ENCODE data around the gene POU3F2.

POU3F2 gene

DNA sequence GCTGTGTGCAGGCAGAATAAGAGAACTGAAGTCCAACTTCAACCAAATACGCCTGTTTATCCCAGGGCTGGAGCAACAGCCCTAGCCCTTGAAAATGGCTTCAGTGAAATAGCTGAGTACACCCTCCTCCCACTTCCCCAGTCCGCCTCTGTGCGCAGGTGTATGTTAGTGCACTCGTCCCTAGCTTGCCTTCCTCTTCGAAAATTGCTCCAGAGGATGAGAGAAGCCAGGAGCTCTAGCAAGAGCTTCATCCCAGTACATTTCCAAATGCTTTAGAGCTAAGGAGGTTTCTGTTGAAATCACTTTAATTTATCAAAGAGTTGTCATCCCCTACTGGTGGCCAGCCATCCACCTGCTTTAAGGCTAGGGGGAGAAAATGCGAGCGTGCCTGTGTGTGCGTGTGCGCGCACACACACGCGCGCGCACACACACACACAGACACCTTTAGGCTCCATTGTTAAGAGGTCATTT lies 5.4 kb upstream of the POU3F2 start:
- no peak overlapping the region for H3K27ac ChIP-seq
- DNase-seq (ENCODE audit: low read depth, low spot score): no peak

DNA sequence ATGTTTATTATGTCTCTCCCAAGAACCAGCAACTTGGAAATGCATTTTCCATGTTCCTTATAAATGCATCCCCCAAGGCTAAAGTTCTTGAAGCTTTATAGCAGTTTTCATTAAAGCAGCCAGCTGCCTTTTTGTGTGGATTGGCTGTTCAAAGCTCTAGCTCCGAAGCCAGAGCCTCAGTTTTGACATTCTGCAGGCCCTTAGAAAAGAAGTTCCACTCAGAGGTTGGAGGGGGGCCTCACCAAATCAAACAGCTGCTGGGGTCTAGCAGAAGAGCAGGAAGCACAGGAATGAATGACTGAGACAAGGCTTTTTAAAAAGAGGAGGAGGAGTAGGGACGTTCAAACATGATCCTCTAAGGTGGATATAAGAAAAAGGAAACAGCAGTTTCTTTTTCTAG lies 4.2 kb upstream of the POU3F2 start:
- H3K27ac ChIP-seq: no peak overlapping the region
- DNase-seq (ENCODE audit: low read depth, low spot score): no peak

DNA sequence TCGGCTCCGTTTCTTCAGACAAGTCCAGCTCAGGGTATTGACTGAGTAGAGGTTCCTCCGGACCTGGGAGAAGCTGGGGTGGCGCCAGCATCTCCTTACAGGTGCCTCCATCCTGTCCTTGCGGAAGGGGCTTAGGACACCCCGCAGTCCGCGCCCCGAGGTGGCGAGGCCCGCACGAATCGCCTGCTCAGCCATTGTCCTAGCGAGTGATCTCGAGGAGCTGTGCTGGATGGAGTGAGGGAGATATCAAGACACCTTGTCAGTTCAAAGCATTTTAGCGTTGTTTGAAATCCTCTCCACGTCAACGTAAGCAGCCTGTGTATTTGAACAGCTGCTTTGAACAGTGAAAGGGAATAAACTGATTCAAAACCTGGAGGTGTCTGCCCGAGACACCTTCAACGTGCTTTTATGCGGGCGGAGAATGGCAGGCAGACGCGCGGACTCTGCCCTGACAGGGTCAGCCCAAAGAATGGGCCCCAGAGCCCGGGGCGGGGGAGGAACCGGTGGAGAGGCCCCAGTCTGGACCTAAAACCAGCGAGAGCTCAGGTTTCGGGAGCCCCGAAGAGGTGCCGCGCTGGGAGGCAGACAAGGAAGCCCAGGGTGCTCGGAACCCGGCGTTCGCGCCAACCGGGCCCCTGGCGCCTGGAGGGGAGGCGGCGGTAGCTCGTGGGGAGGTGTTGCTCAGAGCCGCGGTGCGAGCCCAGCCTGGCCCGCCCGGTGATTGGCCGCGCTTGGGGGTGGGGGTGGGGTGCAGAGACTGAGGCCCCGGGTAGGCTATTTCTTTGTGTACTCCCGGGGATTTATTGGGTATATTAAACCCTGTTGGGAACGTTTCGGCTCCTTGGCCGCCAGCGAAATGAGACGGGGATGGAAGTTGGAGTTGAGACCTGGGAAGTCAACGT lies 3.1 kb upstream of the POU3F2 start:
- no peak overlapping the region for H3K27ac ChIP-seq
- DNase-seq (ENCODE audit: low read depth, low spot score): no peak

DNA sequence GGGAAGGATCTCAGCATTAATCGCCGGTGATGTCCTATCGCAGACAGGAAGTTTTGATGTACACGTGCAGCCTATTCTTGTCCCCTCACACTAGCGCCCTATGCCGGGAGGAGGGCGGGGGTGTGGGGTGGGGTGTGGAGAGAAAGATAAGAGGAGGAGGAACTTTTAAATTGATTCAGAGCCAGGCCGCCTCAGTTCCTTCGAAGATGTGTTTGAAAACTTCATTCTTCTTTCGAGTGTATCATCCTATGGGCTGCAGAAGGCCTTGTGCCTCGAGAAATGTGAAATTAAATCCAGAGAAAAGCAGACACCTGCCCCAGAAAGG lies 2.5 kb upstream of the POU3F2 start:
- no peak overlapping the region for H3K27ac ChIP-seq
- DNase-seq (ENCODE audit: low read depth, low spot score): no peak

DNA sequence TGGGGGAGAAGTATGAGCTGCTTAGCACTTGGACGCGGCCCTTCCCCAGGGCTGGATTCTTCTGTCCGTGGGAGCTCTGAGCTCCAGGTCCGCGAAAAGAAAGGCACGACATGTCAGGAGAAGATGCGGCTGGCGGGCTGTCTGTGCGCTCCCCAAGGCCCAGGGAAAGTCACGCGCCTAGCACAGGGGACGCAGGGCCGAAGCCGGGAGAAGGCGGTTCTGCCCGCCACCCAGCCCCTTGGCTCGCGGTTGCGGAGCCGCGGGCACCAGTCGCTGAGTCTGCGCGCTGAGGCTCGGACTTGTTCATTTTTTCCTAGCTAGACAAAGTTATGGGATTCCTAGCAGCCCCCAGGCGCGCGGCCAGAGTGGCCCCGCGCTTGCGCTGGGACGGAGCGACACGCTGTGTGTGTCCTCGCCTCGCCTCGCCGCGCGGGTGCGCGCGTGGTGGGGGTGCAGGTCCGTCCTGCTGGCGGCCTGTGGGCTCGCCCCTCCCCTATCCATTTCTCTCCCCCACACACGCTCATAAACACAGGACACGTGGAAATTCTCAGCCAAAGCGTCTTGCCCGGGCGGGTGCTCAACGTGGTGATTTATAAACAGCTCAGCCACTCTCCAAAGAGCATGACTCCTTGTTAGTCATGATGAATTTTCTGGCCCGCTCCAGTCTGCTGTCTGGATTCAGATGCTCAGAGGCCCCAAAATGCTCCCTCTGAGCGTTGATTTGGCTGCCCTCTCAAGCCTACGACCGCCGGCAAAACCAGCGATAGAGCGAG lies 1.9 kb upstream of the POU3F2 start:
- H3K27ac ChIP-seq: no peak overlapping the region
- DNase-seq (ENCODE audit: low read depth, low spot score): peak; percentile 74

DNA sequence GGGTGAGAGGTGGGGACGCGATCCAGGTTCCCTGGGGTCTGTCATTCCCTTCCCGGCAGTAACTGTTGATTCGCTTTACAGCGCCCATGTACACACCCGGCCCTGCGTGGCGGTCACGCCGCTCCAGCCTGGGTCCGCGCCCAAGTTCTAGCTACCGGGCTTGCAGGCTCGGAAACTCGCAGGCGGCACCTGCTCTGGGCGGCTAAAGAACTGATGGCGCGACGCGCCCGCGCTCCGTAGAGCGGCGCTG lies 1.4 kb upstream of the POU3F2 start:
- no peak for DNase-seq (ENCODE audit: low read depth, low spot score)
- H3K27ac ChIP-seq: no peak overlapping the region

DNA sequence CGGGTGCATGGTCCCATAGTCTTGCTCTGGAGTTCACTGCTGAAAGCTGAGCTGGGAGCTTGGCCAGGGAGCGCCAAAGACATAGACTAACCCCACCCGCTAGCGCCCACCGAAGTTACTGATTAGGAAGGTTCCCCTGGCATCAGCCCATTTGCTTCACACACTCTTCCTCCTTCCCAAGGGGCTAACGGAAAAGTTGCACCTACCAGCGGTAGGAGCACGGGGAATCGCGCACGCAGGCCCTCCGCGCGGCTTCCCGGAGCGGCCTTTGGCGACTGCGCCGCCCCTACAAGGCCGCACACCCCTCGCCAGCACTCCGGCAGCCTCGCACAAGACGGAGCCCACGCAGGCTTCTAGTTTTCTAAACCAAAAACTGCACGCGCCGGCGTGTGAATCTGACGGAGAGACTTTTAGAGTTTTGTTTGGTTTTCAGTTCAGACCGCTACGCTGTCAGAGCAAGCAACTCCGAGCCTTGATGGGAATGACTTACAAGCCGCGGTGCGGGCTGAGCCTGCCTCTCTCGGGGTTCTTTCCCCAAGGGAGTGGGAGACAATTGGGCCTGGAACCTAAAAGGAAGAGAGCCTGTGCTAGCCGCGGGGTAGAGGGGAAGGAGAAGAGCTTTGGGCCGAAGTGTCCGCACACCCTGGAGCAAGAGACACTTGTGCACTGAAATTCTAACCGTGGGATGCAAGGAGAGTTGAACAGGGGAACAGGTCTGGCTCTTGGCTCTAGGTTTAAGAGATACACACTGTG lies 891 bp upstream of the POU3F2 start:
- no peak for DNase-seq (ENCODE audit: low read depth, low spot score)

DNA sequence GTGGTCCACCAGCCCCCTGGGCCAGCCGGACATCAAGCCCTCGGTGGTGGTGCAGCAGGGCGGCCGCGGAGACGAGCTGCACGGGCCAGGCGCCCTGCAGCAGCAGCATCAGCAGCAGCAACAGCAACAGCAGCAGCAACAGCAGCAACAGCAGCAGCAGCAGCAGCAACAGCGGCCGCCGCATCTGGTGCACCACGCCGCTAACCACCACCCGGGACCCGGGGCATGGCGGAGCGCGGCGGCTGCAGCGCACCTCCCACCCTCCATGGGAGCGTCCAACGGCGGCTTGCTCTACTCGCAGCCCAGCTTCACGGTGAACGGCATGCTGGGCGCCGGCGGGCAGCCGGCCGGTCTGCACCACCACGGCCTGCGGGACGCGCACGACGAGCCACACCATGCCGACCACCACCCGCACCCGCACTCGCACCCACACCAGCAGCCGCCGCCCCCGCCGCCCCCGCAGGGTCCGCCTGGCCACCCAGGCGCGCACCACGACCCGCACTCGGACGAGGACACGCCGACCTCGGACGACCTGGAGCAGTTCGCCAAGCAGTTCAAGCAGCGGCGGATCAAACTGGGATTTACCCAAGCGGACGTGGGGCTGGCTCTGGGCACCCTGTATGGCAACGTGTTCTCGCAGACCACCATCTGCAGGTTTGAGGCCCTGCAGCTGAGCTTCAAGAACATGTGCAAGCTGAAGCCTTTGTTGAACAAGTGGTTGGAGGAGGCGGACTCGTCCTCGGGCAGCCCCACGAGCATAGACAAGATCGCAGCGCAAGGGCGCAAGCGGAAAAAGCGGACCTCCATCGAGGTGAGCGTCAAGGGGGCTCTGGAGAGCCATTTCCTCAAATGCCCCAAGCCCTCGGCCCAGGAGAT lies 1.0 kb downstream of the POU3F2 start:
- H3K27ac ChIP-seq: no peak overlapping the region
- no peak for DNase-seq (ENCODE audit: low read depth, low spot score)

More for the DNA sequence above, 891 bp upstream of the POU3F2 start:
- no peak overlapping the region for H3K27ac ChIP-seq

DNA sequence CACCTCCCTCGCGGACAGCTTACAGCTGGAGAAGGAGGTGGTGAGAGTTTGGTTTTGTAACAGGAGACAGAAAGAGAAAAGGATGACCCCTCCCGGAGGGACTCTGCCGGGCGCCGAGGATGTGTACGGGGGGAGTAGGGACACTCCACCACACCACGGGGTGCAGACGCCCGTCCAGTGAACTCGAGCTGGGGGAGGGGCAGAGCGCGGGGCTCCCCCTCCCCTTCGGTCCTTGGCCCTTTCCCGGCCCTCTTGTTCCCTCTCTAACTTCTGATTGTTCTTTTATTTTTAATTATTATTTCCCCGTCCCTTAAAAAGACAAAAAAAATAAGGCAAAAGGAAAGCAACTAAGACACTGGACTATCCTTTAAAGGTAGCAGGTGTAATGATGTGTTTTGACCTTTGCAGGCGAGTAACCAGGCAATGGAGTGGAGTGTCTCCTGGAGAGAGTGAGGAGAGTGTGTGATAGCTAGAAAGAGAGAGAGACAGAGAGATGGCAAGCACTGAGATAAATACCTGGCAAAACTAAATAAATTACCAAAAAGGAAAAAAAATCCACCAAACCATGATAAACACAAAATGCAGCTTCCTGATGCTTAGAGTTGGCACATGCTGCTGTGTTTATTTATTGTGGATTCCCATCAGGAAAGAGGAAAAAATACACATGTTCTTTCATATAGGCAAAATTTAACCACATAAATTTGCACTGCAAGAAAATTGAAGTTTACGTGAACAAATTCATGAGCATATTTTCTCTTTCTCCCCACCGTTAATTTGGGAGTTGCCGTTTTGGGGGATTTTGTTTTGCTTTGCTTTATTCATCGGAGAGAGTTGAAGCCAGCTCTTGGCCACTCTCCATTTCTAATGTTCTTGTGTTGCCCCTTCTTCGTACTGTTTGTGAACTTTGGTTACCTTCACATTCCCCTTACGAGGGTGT lies 1.9 kb downstream of the POU3F2 start:
- no peak for DNase-seq (ENCODE audit: low read depth, low spot score)
- H3K27ac ChIP-seq: no peak overlapping the region

DNA sequence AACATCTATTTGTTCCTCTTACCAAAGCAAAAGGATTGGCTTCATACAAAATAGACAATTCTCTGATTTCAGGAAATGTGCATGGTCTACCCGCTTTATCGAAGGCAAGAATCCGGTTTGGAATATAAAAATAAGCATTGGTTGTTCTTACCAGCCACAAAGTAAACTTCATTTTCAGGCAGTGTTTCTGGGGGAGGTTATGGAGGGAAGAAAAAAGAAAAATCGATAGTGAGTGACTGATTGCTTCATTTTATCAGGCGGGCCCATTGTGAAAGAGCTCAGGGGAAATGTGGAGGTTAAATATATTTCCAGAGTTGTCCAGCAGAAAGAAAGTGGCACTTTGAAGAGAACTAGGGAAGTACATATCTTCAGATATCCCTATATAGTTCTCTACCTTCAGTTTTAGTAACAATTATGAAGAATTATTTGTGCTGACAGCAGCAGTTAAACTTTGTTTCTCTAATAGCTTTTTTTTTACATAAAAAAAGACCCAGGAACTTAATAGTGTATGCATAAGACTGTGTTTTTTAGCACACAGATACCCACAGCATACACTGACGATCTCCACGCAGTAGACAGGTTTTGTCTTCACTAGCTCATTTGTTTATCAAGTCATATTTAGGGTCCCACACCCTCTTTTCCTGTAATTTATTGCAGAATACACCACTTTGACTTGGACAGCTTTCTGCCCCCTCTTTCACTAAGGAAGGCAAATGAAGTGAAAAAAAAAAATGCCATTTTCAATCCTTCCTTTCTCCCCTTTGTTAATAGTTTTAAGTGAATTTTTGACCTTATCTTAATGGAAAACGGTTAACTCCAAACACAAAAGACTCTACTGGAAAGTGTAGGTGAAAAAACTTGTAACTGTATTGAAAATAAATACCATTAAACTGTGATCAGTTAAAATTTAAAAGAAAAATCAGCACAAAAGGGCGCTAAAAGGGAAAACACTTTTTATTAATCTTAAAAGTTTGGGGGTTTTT lies 2.9 kb downstream of the POU3F2 start:
- no peak for DNase-seq (ENCODE audit: low read depth, low spot score)
- no peak overlapping the region for H3K27ac ChIP-seq

DNA sequence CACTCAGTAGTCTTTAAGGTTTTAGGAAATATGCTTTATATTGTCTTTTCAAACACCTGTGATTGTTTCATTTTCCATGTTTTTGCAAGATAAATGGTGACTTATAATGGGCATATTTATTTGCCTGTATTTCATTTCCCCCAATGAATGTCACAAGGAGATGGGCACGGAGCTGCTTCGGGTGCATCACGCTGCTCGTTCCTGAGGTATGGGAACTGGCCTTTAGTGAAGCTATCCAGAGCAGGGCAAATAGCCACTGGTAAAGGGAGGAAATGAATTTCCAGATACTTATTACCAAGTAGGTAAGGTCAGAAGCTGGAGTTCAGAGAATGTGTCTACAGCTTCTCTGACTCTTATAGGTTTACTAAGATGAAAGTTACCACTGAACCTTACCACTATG lies 3.7 kb downstream of the POU3F2 start:
- no peak overlapping the region for H3K27ac ChIP-seq
- no peak for DNase-seq (ENCODE audit: low read depth, low spot score)

DNA sequence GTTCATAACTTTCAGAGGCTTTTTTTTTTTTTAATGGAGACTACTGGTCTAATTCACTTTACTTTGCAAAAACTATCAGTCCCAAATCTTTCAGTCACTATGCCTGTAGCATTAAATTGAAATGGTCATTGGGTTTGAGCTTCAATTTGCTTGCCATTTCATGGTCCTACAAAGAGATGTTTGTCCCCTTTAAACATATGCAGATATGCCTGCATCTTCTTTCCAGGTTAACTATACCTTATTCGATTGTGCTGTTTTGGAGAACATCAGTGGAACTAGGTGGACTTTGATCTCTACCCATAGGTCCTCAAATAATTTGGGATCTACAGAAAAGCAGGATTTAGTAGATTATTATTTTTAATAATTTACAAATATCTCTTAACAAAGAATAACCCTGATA lies 4.6 kb downstream of the POU3F2 start:
- H3K27ac ChIP-seq: no peak overlapping the region
- DNase-seq (ENCODE audit: low read depth, low spot score): no peak

DNA sequence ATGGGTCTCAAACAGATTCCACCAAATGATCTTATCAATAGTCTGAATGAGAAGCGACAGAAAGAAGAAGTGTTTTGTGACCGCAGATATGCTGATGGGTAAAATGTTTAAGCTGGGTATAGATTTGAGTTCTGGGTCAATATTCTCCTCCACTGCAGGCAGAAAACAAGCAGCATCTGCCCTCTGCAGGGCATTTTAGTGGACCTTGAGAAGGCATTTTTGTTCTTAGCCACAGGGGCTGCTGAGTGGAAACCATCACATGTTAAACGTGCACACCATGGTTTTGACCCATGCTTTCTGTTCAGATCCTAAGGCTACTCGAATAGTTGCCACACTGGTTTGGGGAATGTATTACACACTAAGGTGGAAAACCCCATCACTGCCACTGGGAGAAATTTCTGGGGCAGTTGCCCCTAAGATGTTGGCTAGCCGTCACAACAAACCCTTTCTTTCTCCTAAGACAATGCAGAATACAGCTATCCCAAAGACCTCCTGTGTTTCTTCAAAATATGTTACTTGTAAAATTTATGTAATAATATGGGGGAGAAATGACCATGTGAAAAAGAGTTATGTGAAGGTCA lies 5.5 kb downstream of the POU3F2 start:
- no peak overlapping the region for H3K27ac ChIP-seq
- DNase-seq (ENCODE audit: low read depth, low spot score): no peak

DNA sequence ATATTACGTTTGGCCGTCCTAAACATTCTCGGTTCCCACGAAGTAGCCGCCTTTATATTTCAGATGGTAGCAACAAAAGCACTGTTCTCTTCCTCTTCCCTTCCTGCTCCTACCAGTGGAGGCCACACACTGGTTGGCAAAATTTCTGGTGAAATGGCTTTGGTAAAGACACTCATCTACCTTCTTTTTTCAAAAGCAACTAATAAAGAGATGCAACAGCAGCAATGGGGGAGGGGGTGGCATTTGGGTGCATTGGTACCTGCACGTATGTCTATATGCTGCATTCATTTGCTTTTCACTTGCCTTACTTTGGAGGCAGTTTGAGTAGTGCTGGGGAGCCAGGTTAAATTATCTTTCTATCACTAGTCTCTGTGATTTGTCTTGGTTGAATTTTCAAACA lies 6.0 kb downstream of the POU3F2 start:
- H3K27ac ChIP-seq: no peak overlapping the region
- no peak for DNase-seq (ENCODE audit: low read depth, low spot score)

DNA sequence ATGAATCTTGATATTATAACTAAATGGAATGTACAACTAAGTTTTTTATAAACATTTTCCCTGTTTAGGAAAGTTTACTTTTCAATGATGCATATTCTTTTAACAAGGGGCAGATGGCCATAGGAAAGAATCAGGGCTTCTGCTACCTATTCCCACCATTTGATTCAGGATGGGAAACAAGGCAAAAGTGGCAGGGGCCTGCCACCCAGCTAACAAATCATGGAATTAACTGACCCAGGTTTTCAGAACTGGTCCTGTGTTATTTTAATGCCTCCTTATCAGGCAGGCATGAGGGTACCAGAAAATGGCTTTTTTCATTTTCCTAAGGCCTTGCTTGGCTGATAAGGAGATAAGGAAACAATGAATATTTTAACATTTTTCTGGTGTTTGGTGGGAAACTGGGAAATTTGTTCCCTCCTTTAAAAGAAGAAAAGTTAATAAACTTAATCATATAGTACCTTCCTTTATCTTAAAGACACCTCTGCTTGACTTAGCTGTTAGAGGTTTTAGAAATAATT lies 6.7 kb downstream of the POU3F2 start:
- no peak for DNase-seq (ENCODE audit: low read depth, low spot score)
- H3K27ac ChIP-seq: no peak overlapping the region

DNA sequence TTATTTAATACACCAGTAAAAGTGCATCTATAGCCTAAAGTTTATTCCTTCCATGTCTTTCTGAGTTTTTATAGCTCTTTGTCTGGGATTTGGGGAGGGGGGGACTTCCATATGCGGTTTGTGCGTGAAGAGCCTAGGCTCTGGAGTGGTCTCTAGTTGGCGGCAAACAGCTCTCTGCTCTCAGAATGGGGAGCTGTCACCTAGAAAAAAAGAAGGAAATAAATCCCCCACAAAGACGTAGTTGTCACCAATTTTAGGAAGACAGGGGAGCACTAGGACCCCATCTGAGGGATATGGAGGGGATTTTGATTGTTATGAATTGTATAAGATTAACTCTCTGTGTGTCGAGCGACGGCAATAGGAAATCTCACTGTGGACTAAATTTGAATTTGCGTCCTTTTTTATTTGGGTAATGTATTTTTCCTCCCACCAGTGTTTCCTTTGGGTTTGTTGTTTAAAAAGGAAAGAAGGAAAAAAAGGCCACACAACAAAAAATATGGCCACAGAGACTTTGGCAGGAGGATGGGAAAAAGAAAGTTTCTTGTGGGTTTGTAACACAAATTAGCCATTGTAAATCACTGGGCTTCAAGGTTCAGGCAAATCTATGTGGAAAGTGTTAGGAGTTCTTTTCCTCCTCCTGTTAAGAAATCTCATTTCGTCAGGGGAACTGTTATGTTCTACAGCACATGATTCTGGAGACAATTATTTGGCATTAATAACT lies 7.4 kb downstream of the POU3F2 start:
- no peak overlapping the region for H3K27ac ChIP-seq
- no peak for DNase-seq (ENCODE audit: low read depth, low spot score)

Measured in epithelial cell of prostate (primary cell).